ENCODE measurements around the gene POLN.

The POLN gene

GRCh38 chr4:2262145-2262943 is 20.4 kb upstream of the POLN start:
- peak; percentile 99 for DNase-seq

- DNase-seq = no peak
Measured at GRCh38 chr4:2261853-2262144, 19.9 kb upstream of the POLN start, which contains the start of gene MXD4. Gene MXD4, minus strand, starts transcription at chr4:2262109. Its CDS starts 129 bp downstream, at chr4:2261980.

- peak; percentile 34 for DNase-seq
Measured at GRCh38 chr4:2261110-2261852, 19.4 kb upstream of the POLN start.

GRCh38 chr4:2260344-2261109 is 18.6 kb upstream of the POLN start:
- DNase-seq = peak; percentile 9

- DNase-seq = peak; percentile 15
Measured at GRCh38 chr4:2259541-2260343, 17.8 kb upstream of the POLN start.

GRCh38 chr4:2259036-2259540 is 17.2 kb upstream of the POLN start:
- DNase-seq = peak; percentile 14

GRCh38 chr4:2258091-2259035 is 16.4 kb upstream of the POLN start:
- DNase-seq = peak; percentile 9

- peak; percentile 14 for DNase-seq
Measured at GRCh38 chr4:2257361-2258081, 15.6 kb upstream of the POLN start.

GRCh38 chr4:2256781-2257191 is 14.9 kb upstream of the POLN start:
- DNase-seq = no peak

GRCh38 chr4:2256156-2256731 is 14.3 kb upstream of the POLN start:
- DNase-seq = peak; percentile 17

GRCh38 chr4:2255501-2256155 is 13.7 kb upstream of the POLN start:
- peak; percentile 10 for DNase-seq

GRCh38 chr4:2254665-2255500 is 13.0 kb upstream of the POLN start:
- DNase-seq = peak; percentile 9

- peak; percentile 16 for DNase-seq
Measured at GRCh38 chr4:2253160-2254084, 11.5 kb upstream of the POLN start.

- peak; percentile 12 for DNase-seq
Measured at GRCh38 chr4:2252530-2253091, 10.7 kb upstream of the POLN start.

GRCh38 chr4:2251795-2252529 is 10.0 kb upstream of the POLN start:
- peak; percentile 12 for DNase-seq

- DNase-seq = peak; percentile 11
Measured at GRCh38 chr4:2251073-2251794, 9.3 kb upstream of the POLN start.

Data from CD4-positive, alpha-beta T cell treated with Interleukin-15 for 1 hour (primary cell).